ENCODE results near the gene FGF5.

The FGF5 gene

DNA sequence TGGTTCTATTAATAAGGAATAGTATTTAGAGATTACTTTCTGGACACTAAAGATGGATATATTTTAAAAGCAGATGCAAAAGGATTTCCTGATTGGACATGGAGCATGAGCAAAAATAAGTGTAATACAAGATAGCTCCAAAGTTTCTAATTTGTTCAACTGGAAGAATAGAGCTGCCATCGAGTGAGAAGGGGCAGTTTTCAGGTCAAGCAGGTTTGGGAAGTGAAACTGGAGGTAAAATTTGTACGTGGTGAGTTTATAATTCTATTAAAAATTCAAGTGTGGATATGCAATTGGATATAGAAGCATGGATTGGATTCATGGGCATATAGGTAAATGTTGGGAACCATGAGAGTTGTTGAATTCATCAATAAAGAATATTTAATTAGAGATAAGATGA, 37.3 kb upstream of the FGF5 start:
- TF ChIP-seq CTCF (conservative IDR thresholded peaks at IDR 0.05; ENCODE audit: low read depth, low read length): no peak
- DNase-seq (ENCODE audit: low read depth): no peak
- H3K4me3 ChIP-seq (ENCODE audit: low read length): no peak overlapping the region

DNA sequence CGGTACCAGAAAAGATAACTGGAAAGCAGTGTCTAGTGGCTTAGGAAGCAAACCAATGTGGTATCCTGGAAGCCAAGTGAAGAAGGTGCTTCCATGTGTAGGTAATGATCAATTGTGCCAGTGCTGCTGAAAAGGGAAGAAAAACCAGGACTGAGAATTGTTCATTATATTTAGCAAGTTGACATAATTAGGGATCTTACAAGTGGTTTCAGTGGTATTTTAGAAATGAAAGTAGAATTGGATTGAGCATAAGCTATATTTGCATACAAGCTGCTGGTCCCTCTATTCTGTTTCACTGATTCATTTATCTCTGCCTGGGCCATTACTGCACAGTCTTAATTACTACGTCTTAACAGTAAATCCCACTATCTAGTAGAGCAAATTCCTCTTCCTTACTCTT, 36.9 kb upstream of the FGF5 start:
- no peak overlapping the region for H3K4me3 ChIP-seq (ENCODE audit: low read length)
- DNase-seq (ENCODE audit: low read depth): no peak
- TF ChIP-seq CTCF (conservative IDR thresholded peaks at IDR 0.05; ENCODE audit: low read depth, low read length): no peak

- H3K4me3 ChIP-seq (ENCODE audit: low read length): no peak overlapping the region
- TF ChIP-seq CTCF (conservative IDR thresholded peaks at IDR 0.05; ENCODE audit: low read depth, low read length): no peak
Measured at GRCh38 chr4:80231180-80231579, 35.3 kb upstream of the FGF5 start.

DNA sequence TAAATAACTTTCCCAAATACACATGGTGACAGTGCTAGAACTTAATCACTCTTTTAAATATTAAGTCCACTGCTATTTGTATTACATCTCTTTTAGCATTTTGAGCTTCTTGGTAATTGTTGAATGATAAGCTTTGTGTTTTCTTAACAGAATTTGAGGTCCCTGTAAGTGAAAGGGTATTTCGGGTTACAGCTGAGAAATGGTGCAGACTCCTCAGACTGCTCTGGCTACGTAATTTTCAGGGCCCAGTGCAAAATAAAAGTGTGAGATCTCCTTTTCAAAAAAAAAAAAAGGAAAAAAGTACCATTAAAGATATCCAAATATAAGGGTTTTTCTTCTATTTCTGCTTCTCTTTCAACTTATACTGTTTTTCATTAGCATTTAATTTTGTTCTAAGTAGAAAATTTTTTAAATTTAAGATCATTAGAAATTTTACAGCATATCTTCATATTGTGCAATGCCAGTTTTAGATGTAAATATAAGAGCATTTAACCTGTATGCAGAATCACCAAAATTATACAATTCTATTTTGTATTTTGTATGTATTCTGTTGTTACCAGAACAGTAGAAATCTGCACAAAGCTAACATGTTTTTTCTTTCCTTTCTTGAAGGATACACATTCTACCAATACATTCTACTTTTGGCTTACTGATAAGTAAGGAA, 33.6 kb upstream of the FGF5 start:
- no peak overlapping the region for H3K4me3 ChIP-seq (ENCODE audit: low read length)
- DNase-seq (ENCODE audit: low read depth): no peak
- TF ChIP-seq CTCF (conservative IDR thresholded peaks at IDR 0.05; ENCODE audit: low read depth, low read length): no peak

More at GRCh38 chr4:80231180-80231579, 35.3 kb upstream of the FGF5 start:
- no peak for DNase-seq (ENCODE audit: low read depth)

DNA sequence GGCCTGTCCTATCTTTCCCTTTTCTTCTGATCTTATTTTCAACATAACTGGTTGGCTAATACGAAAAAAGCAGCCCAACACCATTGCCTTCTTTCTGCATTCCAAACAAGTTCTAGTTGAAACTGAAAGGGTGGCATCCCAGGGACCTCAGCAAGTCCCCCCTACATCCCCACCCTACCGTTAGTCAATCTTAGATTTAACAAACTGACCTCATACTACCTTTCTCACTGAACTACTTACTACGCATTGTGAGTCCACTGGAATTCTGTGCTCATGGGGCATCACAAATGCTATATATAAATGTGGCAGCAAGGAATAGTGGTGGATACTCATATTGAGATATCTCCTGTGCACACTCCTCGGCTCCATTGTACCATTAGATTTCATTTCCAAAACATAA, 33.1 kb upstream of the FGF5 start:
- no peak for TF ChIP-seq CTCF (conservative IDR thresholded peaks at IDR 0.05; ENCODE audit: low read depth, low read length)
- DNase-seq (ENCODE audit: low read depth): no peak
- H3K4me3 ChIP-seq (ENCODE audit: low read length): no peak overlapping the region

DNA sequence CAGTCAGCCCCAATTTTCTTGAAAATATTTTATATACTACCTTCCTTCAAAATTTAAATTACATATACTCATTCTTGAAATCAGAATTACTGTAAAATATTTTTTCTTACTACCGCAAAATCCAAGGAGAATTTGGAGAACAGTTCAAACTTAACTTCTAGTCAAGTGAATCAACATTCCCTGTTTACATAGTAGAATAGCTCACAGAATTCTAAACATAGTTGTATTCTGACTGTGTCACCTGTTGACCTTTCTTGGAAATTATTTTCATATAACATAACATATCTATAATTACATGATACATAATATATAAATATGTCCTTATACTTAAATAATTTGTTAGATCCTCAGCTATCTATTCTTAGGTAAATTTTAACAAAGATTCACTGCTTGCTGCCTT, 31.0 kb upstream of the FGF5 start:
- TF ChIP-seq CTCF (conservative IDR thresholded peaks at IDR 0.05; ENCODE audit: low read depth, low read length): no peak
- H3K4me3 ChIP-seq (ENCODE audit: low read length): no peak overlapping the region
- no peak for DNase-seq (ENCODE audit: low read depth)

GRCh38 chr4:80237992-80238391, 28.5 kb upstream of the FGF5 start:
- no peak overlapping the region for H3K4me3 ChIP-seq (ENCODE audit: low read length)
- DNase-seq (ENCODE audit: low read depth): peak; percentile 64
- no peak for TF ChIP-seq CTCF (conservative IDR thresholded peaks at IDR 0.05; ENCODE audit: low read depth, low read length)
